GM18870 (cell line): ENCODE results near the gene AGPAT2.
"Not testable (repeated sequence)": the region's sequence is repeated elsewhere in the genome, so short reads cannot be mapped to it uniquely, and the experiment has no call there.

Experiments
- ATAC-seq: cut with Tn5 transposase; IDR thresholded peaks from one replicate; pipeline ENCODE4 v1.9.1; 2021; ENCODE audit warnings: moderate library complexity; ENCODE audit not compliant: unreplicated experiment

Gene AGPAT2

DNA sequence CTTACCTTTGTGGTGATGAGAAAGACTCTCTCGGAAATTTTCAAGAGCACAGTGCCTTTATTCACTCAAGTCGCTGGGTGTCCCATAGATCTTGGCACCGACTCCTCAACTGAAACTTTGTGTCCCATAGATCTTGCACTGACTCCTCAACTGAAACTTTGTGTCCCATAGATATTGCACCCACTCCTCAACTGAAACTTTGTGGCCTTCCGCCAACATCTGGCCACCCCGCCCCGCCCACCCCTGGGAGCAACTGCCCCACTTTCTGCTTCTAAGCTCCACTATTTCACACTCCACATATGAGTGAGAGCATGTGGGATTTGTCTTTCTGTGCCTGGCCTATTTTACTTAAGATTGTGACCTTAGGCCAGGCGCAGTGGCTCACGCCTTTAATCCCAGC, 37.2 kb downstream of the AGPAT2 start:
- ATAC-seq = no peak

DNA sequence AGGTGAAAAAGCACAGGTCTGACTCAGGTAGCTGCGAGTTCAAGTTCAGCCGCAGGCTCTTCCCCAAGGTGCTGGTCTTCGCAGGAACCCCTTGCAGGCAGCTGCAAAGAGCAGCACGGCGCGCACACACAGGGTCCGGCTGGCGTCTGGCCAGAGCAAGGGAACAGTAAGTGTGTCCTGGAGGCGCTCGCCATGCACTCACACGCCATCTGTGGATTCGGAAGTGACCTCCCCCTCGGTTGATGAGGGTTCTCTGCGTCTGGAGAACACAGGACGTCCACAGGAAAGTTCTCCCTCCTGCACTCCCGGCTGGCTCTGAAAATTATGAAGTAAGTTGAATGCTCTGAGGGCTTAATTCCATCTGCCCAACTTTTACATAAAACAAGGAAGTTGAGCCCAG, 38.5 kb downstream of the AGPAT2 start:
- ATAC-seq = no peak

DNA sequence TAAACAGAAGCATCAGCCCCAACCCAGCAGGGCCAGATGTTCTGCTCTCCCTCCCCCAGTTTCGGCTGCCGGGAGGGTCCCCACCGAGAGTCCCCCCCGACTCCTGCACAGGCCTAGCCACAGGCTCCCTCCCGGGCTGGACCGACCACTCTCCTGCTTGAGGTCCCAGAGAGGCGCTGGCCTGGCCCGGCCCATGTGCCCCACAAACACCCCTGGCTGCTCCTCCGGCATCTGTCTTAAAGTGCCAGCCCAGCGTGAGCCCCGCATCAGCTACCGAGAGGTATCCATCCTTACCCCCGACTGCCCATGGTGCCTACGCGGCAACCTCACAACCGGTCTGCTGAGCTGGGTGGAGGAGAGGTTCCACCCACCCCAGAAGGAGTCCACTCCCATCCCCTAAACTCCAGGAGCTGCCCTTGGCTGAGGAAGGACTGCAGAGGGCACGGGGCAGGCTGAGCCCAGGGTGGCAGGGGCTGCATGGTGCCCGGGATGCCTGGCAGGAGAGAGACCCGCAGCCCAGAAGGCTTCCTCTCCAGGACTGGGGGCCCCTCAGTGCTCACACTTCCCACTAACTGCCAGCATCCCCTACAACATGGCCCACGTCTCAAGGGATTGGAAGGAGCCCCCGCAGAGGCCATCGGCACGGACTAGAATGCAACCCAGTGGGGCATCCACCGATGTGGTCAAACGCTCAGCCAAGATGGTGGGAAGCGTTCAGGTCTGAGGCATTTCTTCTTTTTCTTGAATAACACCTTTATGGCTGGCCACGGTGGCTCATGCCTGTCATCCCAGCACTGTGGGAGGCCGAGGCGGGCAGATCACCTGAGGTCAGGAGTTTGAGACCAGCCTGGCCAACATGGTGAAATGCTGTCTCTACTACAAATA, 40.2 kb downstream of the AGPAT2 start:
- no peak for ATAC-seq

DNA sequence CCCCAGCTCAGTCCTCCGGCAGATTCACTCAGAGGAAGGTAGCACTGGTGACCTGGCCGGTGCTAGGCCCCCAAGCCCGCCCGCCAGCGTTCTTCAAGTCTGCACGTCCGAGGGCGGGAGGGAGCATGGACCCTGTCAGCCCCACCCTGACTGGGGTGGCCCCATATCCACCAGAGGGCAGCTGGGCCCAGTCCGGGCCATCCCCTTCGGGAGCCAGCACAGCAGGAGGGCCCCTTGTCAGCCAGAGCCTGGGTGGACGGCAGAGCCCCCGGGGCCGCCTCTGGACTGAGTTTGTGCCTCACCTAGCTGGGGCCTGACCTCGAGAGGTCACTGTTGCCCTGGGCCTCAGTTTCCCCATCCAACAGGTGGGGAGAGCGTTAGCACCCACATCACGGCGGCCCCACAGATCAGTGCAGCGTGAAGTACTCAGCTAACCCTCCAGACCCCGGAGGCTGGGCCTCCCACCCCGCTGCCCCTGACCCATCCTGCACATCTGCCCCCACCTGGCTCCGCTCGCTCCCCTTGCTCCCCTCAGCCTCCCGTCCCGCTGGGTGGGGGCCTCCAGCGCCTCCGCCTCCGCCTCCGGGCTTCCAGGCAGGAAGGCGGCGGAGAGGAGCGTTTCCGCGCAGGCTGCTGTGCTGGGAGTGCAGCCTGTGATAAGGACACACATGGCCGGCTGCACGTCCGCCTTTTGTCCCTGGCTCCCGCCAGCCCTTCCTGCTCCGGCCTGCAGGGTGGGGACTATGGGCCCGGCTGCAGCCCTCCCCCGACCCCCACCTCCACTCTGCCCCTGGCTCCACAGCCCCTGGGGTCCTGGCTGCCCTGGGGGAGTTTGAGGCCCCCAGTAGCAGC, 41.1 kb downstream of the AGPAT2 start:
- no peak for ATAC-seq

DNA sequence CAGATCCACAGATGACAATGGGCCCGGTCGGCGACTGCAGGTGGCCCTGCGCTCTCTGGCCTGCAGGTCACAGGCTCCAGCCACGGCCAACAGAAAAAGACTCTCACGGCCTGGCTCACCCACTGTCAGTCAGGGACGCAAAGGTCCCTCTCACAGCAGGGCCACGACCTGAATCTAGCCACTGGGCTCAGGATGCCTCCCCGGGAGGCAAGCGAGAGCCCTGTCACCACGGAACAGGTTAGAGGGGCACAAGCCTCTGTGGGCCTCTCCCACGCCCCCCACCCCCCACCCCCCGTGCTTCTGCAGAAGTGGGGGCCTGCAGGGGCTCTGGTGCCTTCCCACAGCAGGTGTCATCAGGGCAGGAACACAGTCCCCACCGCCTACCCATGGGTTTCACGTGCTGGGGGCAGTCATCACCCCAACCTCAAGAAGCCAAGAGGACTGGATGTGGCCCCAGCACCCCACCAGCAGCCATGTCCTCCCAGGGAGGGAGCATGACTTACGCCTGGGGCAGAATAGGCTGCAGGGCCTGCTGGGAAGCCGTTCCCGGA, 41.8 kb downstream of the AGPAT2 start:
- ATAC-seq = no peak

DNA sequence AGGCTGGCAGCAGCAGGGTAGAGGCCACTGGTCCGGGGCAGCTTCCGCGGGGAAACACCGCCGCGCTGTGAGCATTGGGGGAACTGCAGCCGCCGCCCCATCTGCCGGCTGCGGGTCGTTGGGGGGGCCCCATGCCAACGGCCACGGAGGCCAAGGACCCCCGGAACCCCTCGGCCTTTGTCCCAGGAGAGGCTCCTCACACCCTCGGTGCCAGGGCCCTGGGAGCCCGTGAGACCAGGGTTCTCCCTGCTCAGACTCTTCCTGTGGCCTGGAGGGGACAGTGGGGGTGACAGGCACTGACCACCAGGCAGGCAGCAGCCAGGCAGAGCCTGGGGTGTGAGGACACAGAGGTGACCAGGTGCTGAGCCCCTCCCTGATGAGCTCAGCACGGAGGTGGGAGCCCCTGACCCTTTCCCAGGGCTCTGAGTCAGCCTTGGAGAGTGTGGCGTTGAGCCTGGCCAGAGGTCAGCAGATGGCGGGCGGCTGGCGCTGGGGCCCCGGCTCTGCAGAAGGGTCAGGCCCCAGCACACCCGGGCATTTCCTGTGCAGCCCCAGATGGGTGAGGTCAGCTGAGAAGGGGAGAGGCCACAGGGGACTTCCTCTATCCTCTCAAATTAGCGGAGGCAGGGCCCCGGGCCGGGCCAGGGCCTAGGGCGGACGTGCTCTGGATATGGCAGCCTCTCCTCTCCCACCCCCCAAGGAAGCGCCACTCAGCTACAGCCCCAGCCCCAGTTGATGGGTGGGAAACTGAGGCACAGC, 42.5 kb downstream of the AGPAT2 start:
- ATAC-seq = no peak

DNA sequence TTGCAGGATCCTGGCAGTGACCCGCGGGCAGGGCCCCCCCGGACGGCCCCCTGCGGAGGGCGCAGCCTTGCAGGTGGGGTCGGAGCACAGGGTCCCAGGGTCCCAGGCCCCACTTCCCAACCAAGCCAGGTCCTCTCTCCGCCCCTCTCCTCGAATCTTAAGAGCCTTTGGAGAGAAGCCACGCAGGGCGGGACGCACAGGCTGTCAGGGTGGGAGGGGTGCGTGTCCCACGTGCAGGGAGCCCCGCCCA, 43.0 kb downstream of the AGPAT2 start:
- no peak for ATAC-seq

DNA sequence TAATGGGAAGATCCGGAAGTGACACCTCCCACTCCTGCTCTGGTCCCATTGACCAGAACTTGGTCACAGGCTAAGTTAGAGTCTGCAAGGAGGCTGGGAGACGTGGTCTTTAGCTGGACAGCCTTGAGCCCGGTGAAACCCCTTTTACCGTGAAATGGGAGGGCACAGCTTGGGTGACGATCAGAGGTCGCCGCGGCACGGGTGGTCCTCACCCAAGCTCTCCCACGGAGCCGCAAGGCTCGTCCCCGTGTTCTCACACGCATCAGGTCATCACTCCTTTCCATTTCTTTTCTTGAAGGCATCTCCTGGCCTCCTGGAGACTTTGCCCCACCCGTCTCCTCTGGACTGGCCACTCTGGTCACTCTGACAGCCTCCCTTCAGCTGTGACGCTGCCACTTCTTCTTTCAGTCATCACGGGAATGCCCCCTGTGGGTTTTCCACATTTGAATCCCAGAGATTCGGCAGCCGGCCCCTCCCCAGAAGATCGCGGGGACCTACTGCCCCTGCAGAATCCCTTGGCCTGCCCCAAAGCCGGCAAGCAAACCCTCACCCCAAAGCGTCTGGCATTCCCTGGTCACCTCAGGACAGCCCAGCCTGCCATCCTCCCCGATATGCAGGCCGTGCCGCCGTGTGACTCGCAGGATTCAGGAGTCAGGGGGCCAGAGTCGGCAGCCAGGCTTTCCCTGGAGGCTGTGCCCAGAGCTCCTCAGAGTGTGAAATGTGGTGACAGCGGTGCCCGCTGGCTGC, 43.5 kb downstream of the AGPAT2 start:
- no peak for ATAC-seq

DNA sequence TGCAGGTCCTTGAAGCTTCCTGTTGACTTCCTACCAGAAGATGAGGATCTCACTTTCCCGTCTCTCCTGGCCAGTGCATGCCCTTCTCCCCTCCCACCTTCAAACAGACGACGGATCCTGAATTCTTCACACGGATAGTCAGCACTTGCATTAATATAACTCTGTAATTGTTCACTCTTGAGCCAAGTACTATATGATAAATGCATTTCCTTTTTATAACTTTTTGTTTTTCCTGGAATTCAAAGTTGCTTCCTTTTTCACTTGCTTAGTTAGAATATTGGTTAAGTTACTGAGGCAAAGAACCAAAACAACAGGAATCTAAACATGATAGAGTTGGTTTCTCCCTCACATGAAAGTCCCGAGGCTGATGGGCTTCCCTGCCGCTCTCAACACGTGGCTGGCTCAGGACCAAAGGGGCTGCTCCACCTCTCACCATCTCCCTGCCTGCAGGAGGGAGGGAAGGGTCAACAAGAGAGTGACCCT, 44.8 kb downstream of the AGPAT2 start:
- no peak for ATAC-seq

DNA sequence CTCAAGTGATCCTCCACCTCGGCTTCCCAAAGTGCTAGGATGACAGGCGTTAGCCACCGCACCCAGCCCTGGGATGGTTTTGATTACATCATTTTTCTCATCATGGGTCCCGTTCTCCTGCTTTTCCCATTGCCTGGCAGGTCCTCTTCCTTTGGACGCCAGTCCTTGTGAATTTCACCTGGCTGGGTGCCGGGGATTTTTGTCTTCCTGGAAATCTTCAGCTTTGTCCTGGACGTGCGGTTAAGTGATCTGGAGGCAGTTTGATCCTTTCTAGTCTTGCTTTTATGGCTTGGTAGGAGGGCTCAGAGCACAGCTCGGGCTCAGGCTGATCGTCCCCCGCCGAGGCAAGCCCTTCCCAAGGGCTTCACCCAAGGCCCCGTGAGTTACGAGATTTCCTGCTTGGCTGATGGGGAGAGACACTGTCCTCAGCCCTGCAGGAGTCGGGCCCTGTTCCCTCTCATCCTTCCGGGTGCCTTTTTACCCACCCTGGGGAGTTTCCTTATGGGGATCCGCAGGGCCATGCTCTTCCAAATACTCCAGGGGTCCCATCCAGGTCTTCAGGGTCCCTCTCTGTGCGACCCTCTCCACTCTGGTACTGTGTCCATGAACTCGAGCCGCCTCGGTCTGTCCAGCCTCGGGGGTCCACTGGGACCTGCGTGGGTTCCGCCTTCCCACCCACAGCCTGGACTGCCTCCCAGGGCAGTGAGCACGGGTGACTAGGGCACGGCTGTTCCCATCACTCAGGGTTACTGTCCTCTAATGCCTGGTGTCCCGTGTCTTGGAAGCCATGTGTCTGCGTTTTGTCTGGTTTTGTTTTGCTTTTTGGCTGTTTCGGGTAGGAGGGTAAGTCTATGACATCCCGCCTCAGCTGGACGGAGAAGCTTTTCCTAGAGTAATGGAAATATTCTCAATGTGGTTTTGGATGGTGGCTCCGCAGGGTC, 46.8 kb downstream of the AGPAT2 start:
- ATAC-seq = no peak

DNA sequence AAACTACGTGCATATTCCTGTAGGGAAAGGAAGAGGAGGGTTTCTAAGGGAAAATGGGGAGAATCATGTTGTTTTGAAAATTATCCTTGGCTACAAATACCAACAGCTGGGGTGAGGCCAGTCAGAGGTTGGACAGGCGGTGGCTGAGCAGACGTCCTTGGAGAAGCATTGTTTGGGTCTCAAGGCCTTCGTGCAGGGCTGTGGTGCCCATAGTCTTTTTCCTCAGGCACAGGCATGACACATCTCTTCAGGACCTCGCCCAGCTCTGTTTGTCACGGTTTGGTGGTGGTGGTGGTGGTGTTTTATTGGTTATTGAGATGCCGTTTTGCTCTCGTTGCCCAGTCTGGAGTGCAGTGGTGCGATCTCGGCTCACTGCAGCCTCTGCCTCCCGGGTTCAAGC, 52.4 kb downstream of the AGPAT2 start:
- no peak for ATAC-seq

DNA sequence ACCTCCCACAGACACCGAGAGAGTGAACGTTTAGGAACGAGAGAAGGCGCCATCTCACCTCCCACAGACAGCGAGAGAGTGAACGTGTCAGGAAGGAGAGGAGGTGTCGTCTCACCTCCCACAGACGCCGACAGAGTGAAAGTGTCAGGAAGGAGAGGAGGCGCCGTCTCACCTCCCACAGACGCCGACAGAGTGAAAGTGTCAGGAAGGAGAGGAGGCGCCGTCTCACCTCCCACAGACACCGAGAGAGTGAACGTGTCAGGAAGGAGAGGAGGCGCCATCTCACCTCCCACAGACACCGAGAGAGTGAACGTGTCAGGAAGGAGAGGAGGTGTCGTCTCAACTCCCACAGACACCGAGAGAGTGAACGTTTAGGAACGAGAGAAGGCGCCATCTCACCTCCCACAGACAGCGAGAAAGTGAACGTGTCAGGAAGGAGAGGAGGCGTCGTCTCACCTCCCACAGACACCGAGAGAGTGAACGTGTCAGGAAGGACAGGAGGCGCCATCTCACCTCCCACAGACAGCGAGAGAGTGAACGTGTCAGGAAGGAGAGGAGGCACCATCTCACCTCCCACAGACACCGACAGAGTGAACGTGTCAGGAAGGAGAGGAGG, 54.7 kb downstream of the AGPAT2 start:
- not testable (repeated sequence) for ATAC-seq

DNA sequence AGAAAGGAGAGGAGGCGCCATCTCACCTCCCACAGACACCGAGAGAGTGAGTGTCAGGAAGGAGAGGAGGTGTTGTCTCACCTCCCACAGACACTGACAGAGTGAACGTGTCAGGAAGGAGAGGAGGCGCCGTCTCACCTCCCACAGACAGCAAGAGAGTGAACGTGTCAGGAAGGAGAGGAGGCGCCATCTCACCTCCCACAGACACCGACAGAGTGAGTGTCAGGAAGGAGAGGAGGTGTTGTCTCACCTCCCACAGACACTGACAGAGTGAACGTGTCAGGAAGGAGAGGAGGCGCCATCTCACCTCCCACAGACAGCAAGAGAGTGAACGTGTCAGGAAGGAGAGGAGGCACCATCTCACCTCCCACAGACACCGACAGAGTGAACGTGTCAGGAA, 55.2 kb downstream of the AGPAT2 start:
- not testable (repeated sequence) for ATAC-seq

DNA sequence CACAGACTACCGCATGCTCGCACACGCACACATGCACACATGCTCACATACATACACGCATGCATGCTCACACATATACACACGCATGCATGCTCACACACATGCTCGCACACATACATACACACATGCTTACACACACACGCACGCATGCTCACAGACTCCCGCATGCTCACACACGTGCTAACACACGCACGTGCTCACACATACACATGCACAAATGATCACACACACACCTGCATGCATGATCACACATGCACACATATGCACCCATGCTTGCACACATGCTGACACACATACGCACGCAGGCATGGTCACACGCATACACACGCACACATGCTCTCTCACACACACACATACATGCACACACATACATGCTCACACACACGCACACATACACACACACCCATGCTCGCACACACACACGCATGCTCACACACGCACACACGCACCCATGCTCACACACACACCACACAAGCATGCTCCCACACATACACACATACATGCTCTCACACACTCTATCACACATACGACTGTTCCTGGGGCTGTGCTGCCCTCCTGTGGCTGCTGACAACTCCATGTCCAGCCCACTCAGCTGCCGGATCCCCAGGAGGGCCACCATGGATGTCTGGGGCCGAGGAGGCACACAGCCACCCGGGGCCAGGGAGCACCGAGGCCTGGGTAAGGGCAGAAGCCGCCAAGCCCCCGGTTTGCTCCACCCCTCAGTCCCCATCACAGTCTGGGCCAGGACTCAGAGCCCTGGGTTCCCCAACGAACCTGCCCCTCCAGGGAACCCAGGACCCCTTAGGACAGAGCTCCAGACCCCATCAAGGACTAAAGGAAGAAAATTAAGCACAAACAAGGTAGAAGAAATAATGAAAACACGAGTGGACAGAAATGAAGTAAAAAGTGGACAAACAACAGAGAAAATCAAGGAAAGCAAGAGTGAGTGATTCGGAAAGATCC, 55.9 kb downstream of the AGPAT2 start:
- no peak for ATAC-seq

DNA sequence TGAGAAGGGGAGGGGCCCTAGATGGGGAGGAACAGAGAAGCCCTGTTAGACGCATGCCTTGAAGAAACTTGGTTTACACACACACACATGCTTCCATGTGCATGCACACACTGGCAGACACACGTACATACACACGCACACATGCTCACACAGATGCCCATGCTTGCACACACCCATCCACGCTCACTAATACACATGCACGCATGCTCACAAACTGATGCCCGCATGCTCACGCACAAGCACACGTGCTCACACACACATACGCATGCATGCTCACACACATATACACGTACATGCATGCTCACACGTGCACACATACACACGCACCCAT, 56.6 kb downstream of the AGPAT2 start:
- no peak for ATAC-seq

DNA sequence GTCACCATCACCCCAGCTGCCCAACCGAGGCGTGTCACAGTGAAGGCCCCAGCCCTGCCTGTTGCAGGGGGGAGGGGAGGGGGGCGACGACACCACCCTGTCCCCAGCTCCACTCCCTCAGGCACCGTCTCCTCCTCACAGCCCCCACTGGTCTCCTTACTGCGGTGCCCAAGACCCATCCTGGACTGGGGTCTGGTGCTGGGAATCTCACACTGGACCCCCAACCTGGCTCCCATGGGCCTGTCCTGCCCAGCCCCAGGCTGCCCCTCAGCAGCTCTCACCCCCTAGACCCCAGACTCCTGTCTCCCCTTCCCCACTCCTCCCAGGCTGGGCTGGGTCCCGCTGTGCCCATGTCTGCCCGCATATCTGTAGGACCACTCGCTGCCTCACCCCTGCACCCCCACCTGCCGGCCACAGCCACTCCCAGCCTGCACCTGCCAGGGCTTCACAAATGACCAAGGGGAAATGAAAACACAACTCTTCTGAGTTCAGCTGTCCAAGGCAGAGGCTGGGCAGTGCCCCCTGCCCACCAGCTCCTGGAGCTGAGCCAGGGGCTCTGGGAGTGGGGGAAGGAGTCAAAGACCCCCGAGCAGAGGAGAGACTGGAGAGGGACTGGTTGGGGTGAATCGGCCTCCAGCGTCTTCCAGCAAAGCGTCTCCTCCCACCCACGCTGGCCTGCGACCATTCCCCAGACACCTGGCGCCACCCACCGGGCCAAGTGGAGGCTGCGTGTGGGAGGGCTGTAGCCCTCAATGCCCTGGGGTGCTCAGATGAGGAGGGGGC, 57.2 kb downstream of the AGPAT2 start:
- no peak for ATAC-seq
